AG04450 (cell line): ENCODE results near the gene BPIFB6. TPM values are rescaled to one million over a fixed set of nuclear protein-coding genes. Genes with fewer than 3 reads are reported as not detected.

Source experiments
- CTCF ChIA-PET: fragments of 300-600, 350-600 bp; formaldehyde crosslinking; extraction: SDS; loops from one replicate; lab custom pipeline; 2022; ENCODE audit warnings: antibody characterized with exemption, inconsistent platforms; lab: Charles Lee
- POLR2A ChIA-PET: fragments of 350-600 bp; formaldehyde crosslinking; extraction: SDS; loops from one replicate; lab custom pipeline; 2021; ENCODE audit warnings: antibody characterized with exemption, inconsistent platforms; lab: Yijun Ruan, JAX
- DNase-seq: peaks from one replicate; pipeline ENCODE4 v3.0.0-alpha.2; 2011; ENCODE audit warnings: low read depth, low spot score
- H3K27ac ChIP-seq: one replicate; pipeline ENCODE4 v1.5.1; 2012; ENCODE audit warnings: low read depth, low read length, control low read depth
- H3K27me3 ChIP-seq: one replicate; pipeline ENCODE4 v1.6.0; 2012; ENCODE audit warnings: low read length; ENCODE audit not compliant: control insufficient read depth, insufficient read depth
- H3K4me3 ChIP-seq: 2 replicates; pipeline ENCODE4 v1.5.1; 2011; ENCODE audit warnings: mild to moderate bottlenecking, low read depth, low read length, control low read depth
- H3K9me3 ChIP-seq: 2 replicates; pipeline ENCODE4 v1.5.1; 2012; ENCODE audit warnings: low read length; ENCODE audit not compliant: control insufficient read depth, insufficient read depth
- polyA plus RNA-seq: library from polyadenylated mRNA; depleted of rRNA; stranded (reverse); fragments of >200 nt; gene quantifications from 2 replicates; pipeline ENCODE4 v1.2.3, GENCODE V29; 2011
- TF ChIP-seq, protein P1 (sequence below): IDR thresholded peaks from 2 replicates; pipeline ENCODE4 v1.5.1; 2011; ENCODE audit warnings: low read depth, low read length, control low read depth, inconsistent platforms

The BPIFB6 gene
- polyA plus RNA-seq, 1 experiment, result not detected

DNA sequence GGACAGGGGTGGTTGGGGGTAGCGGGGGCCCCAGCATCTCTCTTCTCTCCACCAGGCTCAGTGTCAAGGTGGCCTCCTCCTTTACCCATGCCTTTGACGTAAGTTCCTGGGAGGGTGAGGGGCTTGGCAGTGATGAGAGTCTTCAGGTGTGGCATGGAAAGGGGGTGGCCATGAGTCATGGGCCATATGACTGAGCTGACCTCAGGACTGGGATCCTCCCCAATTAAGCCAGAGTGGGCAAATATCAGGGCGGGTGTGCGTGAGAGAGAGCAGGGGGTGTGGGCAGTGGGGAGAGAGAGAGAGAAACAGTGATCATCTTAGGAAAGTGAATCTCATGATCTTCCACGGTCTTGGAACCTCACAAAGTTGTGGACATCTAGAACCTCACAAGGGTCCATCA, 39.8 kb downstream of the BPIFB6 start:
- POLR2A ChIA-PET, result no interaction called here
- Histone ChIP-seq H3K9me3 (no peaks in the 10 kb centered on the region; the same call in 1 of the 2 replicates), H3K27me3 (peaks cover 4% of the 10 kb centered on the region), H3K27ac (no peak overlapping the region), H3K4me3 (no peak overlapping the region)
- TF ChIP-seq, protein P1, sequence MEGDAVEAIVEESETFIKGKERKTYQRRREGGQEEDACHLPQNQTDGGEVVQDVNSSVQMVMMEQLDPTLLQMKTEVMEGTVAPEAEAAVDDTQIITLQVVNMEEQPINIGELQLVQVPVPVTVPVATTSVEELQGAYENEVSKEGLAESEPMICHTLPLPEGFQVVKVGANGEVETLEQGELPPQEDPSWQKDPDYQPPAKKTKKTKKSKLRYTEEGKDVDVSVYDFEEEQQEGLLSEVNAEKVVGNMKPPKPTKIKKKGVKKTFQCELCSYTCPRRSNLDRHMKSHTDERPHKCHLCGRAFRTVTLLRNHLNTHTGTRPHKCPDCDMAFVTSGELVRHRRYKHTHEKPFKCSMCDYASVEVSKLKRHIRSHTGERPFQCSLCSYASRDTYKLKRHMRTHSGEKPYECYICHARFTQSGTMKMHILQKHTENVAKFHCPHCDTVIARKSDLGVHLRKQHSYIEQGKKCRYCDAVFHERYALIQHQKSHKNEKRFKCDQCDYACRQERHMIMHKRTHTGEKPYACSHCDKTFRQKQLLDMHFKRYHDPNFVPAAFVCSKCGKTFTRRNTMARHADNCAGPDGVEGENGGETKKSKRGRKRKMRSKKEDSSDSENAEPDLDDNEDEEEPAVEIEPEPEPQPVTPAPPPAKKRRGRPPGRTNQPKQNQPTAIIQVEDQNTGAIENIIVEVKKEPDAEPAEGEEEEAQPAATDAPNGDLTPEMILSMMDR, result no peak
- CTCF ChIA-PET, result no interaction called here
- DNase-seq, result no peak

DNA sequence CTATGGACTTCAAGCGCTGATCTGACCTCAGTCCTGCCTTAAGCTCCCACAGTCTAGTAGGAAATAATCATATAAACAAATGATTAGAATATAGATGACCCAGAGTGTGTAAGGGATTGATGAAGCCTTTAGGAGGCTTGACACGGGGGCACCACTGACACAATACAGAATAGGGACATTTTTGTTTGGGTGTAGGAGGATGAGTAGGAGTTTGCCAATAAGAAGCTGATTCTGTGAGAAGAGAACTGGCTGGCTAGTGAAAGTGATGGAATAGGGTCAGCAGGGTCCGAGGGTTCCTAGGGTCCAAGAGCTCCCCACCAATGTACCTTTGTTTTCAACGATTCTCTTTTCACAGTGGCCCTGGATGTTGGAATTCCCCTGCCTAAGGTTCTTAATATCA, 40.9 kb downstream of the BPIFB6 start:
- no peak for DNase-seq
- no peaks in the 10 kb centered on the region; the same call in 1 of the 2 replicates for H3K9me3 ChIP-seq
- ChIA-PET CTCF (no interaction called here), POLR2A (no interaction called here)
- no peaks in the 10 kb centered on the region for H3K27me3 ChIP-seq
- no peak overlapping the region for H3K27ac ChIP-seq
- TF ChIP-seq, protein P1, result no peak
- H3K4me3 ChIP-seq, result no peak overlapping the region

DNA sequence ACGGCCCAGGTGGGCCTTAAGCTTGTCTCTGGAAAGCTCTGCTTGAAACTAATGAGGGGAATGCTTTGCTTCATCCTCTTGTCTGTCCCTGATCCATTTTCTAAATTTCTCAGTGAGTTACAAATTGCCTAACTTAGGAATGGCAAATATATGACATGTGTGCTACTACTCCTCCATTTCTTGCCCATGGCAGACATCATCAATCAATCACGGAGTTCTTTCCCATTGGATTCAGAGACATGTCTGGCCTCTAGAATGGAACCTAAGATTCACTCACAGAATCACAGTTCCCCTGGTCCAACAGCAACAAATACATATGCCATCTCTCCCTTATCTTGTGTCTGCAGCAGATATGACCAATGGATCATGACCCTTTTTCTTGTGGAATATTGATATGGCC, 41.4 kb downstream of the BPIFB6 start:
- DNase-seq, result no peak
- Histone ChIP-seq H3K27ac (no peak overlapping the region), H3K4me3 (no peak overlapping the region), H3K9me3 (no peaks in the 10 kb centered on the region; the same call in 1 of the 2 replicates), H3K27me3 (no peaks in the 10 kb centered on the region)
- TF ChIP-seq, protein P1, result no peak
- POLR2A ChIA-PET, result no interaction called here
- CTCF ChIA-PET, result no interaction called here

DNA sequence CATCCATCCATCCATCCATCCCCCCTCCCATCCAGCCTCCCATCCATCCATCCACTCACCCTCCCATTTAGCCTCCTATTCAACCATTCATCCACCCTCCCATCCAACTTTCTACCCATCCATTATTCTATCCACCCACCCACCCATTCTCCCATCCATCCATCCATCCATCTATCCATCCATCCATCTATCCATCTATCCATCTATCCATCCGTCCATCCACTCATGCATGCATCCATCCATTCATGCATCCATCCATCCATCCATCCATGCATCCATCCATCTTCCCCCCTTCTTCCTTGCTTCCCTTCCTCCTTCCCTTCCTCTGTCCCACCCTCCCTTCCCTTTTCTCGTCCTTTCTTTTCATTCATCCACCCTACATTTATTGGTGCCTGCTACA, 43.2 kb downstream of the BPIFB6 start:
- TF ChIP-seq, protein P1, result no peak
- H3K27me3 ChIP-seq, result no peaks in the 10 kb centered on the region
- CTCF ChIA-PET, result no interaction called here

DNA sequence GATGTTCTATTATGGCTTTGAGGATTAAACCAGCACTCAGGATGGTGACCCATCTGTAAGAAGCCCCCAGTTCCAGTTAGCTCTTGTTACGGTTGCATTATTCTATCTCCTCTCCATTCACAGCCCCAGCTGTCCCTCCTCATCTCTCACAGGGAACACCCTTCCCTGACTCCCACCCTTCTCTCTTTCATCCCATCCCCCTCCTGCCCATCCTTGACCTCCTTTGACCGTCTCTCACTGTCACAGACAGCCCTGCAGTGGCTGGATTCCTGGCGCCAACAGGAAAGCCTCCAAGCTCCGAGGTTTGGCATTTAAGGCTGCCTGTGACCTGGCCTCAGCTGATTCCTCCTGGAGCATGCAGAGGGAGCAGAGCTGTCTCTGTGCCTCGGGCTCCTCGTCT, 43.8 kb downstream of the BPIFB6 start:
- Histone ChIP-seq H3K27me3 (no peaks in the 10 kb centered on the region), H3K9me3 (no peaks in the 10 kb centered on the region; the same call in 1 of the 2 replicates), H3K27ac (no peak overlapping the region), H3K4me3 (no peak overlapping the region)
- POLR2A ChIA-PET, result no interaction called here
- no peak for DNase-seq
- CTCF ChIA-PET, result no interaction called here
- TF ChIP-seq, protein P1, result no peak

More for the DNA sequence above, 43.2 kb downstream of the BPIFB6 start:
- no peaks in the 10 kb centered on the region; the same call in 1 of the 2 replicates for H3K9me3 ChIP-seq
- DNase-seq, result no peak
- POLR2A ChIA-PET, result no interaction called here
- H3K27ac ChIP-seq, result no peak overlapping the region
- no peak overlapping the region for H3K4me3 ChIP-seq
